ENCODE measurements around the gene CPN2. TPM values are rescaled to one million over a fixed set of nuclear protein-coding genes. Genes with fewer than 3 reads are reported as not detected.

CPN2 gene
- total RNA-seq, 4 donors from 2014 or later: 0.14 TPM; not detected in 3

DNA sequence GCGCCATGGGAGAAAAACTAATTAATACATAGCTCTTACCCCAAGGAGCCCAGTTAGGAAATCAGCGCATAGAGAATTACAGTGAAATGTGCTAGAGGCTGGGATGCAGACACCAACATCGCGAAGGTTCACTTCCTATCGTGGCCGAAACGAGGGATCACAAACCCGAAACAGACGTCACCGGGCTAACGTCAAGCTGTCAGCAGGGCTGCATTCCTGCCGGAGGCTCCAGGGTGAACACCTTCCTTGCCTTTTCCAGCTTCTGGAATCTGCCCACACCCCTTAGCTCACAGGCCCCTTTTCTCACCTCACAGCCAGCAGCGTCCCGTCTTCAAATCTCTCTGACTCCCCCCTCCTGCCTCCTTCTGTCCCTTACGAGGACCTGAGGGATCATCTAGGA, 34.9 kb upstream of the CPN2 start:
- no peak overlapping the region for H3K4me3 ChIP-seq
- no peaks in the 10 kb centered on the region for H3K4me1 ChIP-seq
- H3K36me3 ChIP-seq: no peaks in the 10 kb centered on the region
- peaks cover 0 to 5% of the 10 kb centered on the region in 2 donors for H3K9me3 ChIP-seq
- intact Hi-C loops (cut with DNase I; ENCODE audit: low total_unique reads) (no loop called here), in situ Hi-C loops (cut with MboI; ENCODE audit: low pct_ligation_motif_present in 1 of 4, low pct_unique_long_range_greater_than_20kb in 1 of 4, low sequenced_read_pairs in 3 of 4) (no loop called here)
- 87 to 91% methylated on average over 14 to 15 of the region's 15 CpGs for WGBS, 2 donors (ENCODE audit: low coverage in 1 of 2)
- H3K27me3 ChIP-seq: no peaks in the 10 kb centered on the region
- H3K27ac ChIP-seq: no peak overlapping the region
- TF ChIP-seq POLR2AphosphoS5 (IDR thresholded peaks at IDR 0.05) (no peak), EP300 (IDR thresholded peaks at IDR 0.05; ENCODE audit: low read depth) (no peak), CTCF (IDR thresholded peaks at IDR 0.05) (no peak), POLR2A (IDR thresholded peaks at IDR 0.05) (no peak)
- DNase-seq: no peak

DNA sequence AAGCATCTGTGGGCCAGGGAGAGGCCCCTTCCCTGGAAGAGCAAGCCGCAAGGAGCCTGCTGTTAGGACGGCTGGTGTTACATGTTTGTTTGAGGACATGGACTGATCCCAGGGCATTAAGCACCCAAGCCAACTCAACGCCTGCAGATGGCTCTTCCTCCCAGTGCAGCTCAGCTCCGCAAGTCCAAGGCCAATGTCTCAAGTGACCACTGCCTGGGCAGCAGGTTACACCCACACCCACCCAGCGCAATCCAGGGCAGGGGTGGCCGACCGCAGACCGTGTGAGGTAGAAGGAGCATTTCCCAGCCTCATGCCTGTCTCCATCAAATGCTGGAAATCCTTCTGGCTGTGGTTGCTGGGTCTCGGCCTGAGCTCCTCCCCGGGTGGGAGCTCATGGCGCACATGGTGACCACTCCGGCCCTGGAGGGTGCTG, 33.5 kb upstream of the CPN2 start:
- 87 to 89% methylated on average over 6 to 12 of the region's 12 CpGs for whole genome bisulfite sequencing, 2 donors (ENCODE audit: low coverage in 1 of 2)
- Histone ChIP-seq H3K9me3 (no peaks in the 10 kb centered on the region), H3K27ac (no peak overlapping the region), H3K4me3 (no peak overlapping the region), H3K36me3 (no peaks in the 10 kb centered on the region), H3K4me1 (no peaks in the 10 kb centered on the region), H3K27me3 (no peaks in the 10 kb centered on the region)
- DNase-seq: no peak
- in situ Hi-C loops (cut with MboI; ENCODE audit: low pct_ligation_motif_present in 1 of 4, low pct_unique_long_range_greater_than_20kb in 1 of 4, low sequenced_read_pairs in 3 of 4): no loop called here
- intact Hi-C loops (cut with DNase I; ENCODE audit: low total_unique reads): no loop called here
- TF ChIP-seq POLR2A (IDR thresholded peaks at IDR 0.05) (no peak), POLR2AphosphoS5 (IDR thresholded peaks at IDR 0.05) (no peak), CTCF (IDR thresholded peaks at IDR 0.05) (no peak), EP300 (IDR thresholded peaks at IDR 0.05; ENCODE audit: low read depth) (no peak)

DNA sequence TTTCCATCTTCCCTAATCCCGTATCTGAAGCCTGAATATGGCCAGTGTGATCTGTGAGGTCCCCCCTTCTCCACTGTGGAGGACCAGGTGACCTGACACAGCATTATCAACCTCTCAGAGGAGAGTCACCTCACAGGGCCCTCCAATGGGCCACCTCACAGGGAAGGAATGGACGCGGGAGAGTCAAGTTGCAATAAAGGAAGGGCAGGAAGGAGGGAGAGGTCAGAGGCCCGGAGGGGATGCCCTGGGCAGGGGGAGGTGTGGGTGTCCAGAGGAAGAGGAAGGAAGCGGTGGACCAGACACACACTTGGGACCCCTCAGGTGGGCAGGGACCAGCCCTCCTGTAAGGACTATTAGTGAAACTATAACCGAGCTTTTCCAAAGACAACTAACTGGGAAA, 33.0 kb upstream of the CPN2 start:
- intact Hi-C loops (cut with DNase I; ENCODE audit: low total_unique reads) (no loop called here), in situ Hi-C loops (cut with MboI; ENCODE audit: low pct_ligation_motif_present in 1 of 4, low pct_unique_long_range_greater_than_20kb in 1 of 4, low sequenced_read_pairs in 3 of 4) (no loop called here)
- no peak for DNase-seq
- no peaks in the 10 kb centered on the region for H3K36me3 ChIP-seq
- no peaks in the 10 kb centered on the region for H3K27me3 ChIP-seq
- TF ChIP-seq POLR2A (IDR thresholded peaks at IDR 0.05) (no peak), POLR2AphosphoS5 (IDR thresholded peaks at IDR 0.05) (no peak), CTCF (IDR thresholded peaks at IDR 0.05) (no peak), EP300 (IDR thresholded peaks at IDR 0.05; ENCODE audit: low read depth) (no peak)
- no peak overlapping the region for H3K4me3 ChIP-seq
- WGBS, 2 donors (ENCODE audit: low coverage in 1 of 2): 74 to 80% methylated on average over 6 of the region's 6 CpGs
- no peaks in the 10 kb centered on the region for H3K9me3 ChIP-seq
- H3K4me1 ChIP-seq: no peaks in the 10 kb centered on the region
- H3K27ac ChIP-seq: no peak overlapping the region

- H3K27me3 ChIP-seq: no peaks in the 10 kb centered on the region
- intact Hi-C loops (cut with DNase I; ENCODE audit: low total_unique reads) (no loop called here), in situ Hi-C loops (cut with MboI; ENCODE audit: low pct_ligation_motif_present in 1 of 4, low pct_unique_long_range_greater_than_20kb in 1 of 4, low sequenced_read_pairs in 3 of 4) (no loop called here)
- no peak for DNase-seq
- H3K27ac ChIP-seq: no peak overlapping the region
- H3K4me3 ChIP-seq: no peak overlapping the region
- TF ChIP-seq POLR2AphosphoS5 (IDR thresholded peaks at IDR 0.05) (no peak), EP300 (IDR thresholded peaks at IDR 0.05; ENCODE audit: low read depth) (no peak), POLR2A (IDR thresholded peaks at IDR 0.05) (no peak), CTCF (IDR thresholded peaks at IDR 0.05) (no peak)
- no peaks in the 10 kb centered on the region for H3K4me1 ChIP-seq
- H3K36me3 ChIP-seq: no peaks in the 10 kb centered on the region
- no peaks in the 10 kb centered on the region for H3K9me3 ChIP-seq
- WGBS, 2 donors (ENCODE audit: low coverage in 1 of 2): 81 to 93% methylated on average over 5 to 14 of the region's 14 CpGs
These were observed 32.3 kb upstream of the CPN2 start for GRCh38 chr3:194383276-194383940.

Data from transverse colon (tissue), 4 donors.